Ovary (tissue), 9 donors: ENCODE results near the gene STT3B. TPM values are rescaled to one million over a fixed set of nuclear protein-coding genes. Genes with fewer than 3 reads are reported as not detected.
"Not testable (repeated sequence)": the region's sequence is repeated elsewhere in the genome, so short reads cannot be mapped to it uniquely, and the experiment has no call there.

Source experiments
- DNase-seq, 5 donors: peaks; one replicate each; pipeline ENCODE4 v3.0.0-alpha.2; 2019 to 2020
- H3K27ac ChIP-seq, 2 donors: fragments of 200-600 bp; one replicate each; pipeline versions ENCODE4 v1.5.1 to v1.8.0; 2019 to 2022
- H3K27me3 ChIP-seq: fragments of 200-600 bp; one replicate; pipeline ENCODE4 v1.8.0; 2022
- H3K36me3 ChIP-seq: fragments of 200-600 bp; sonication (generic); one replicate; pipeline ENCODE4 v1.5.1; 2019
- H3K4me1 ChIP-seq: one replicate; pipeline ENCODE4 v1.8.1; 2013; ENCODE audit warnings: mild to moderate bottlenecking, moderate library complexity; ENCODE audit not compliant: insufficient read depth
- H3K4me3 ChIP-seq: fragments of 200-600 bp; sonication (generic); one replicate; pipeline ENCODE4 v1.5.1; 2017
- H3K9me3 ChIP-seq, 2 donors: fragments of 200-600 bp in 1 of 2; sonication (generic) in 1 of 2; one replicate each; pipeline versions ENCODE4 v1.5.1 to v1.8.1; 2013 to 2019; ENCODE audit warnings: mild to moderate bottlenecking in 1 of 2, moderate library complexity in 1 of 2
- EP300 ChIP-seq: sonication (generic); formaldehyde crosslinking; IDR thresholded peaks from one replicate; pipeline ENCODE4 v1.6.1; 2017; ENCODE audit warnings: antibody characterized with exemption
- POLR2A ChIP-seq: fragments of 450-650 bp; IDR thresholded peaks from one replicate; pipeline ENCODE4 v1.6.1; 2017; ENCODE audit warnings: antibody characterized with exemption, mild to moderate bottlenecking, moderate library complexity
- WGBS, 3 donors: extraction: QIAGEN DNeasy Blood & Tissue Kit in 1 of 3; methylation state at CpG; one replicate each; pipeline versions ENCODE4 v1.1.5 to v1.1.7; 2013 to 2017; 5-methylcytosine and 5-hydroxymethylcytosine counted together
- intact Hi-C, 4 donors: fragments of 100-400 bp; cut with DNase I; formaldehyde crosslinking; loops; one replicate each; pipeline versions ENCODE4 v1.11.0 to v1.15.1; 2022 to 2023
- polyA plus RNA-seq, 2 donors: library from polyadenylated mRNA; stranded (reverse); fragments of 200-250 nt in 1 of 2; fragments of 350-450 nt in 1 of 2; fragmentation: Illumina TruSeq in 1 of 2; extraction: RNeasy Lipid Tissue Mini Kit (QIAGEN cat#74804) in 1 of 2; gene quantifications; one replicate each; pipeline ENCODE4 v1.2.3, GENCODE V29; 2013 to 2014
- total RNA-seq, 7 donors: library from RNA; depleted of rRNA in 2 of 7; stranded (reverse); fragments of >200 nt in 2 of 7; fragmentation: NEBNext Ultra II Directional in 3 of 7; extraction: Animal tissue kit (Norgen Biotek cat#: 25700) in 3 of 7; gene quantifications; one replicate each; pipeline versions ENCODE4 v1.1.0 to v1.2.4, GENCODE V29; 2016 to 2023
- TF ChIP-seq, protein P1 (sequence below), 3 donors: fragments of 450-650 bp in 2 of 3; fragments of 200-600 bp in 1 of 3; IDR thresholded peaks; one replicate each; pipeline versions ENCODE4 v1.5.1 to v1.8.0; 2016 to 2022; ENCODE audit warnings: antibody characterized with exemption in 3 of 3, mild to moderate bottlenecking in 1 of 3
- donor health status: DM: no; HTN: no; CAD: no; lungs with moderate emphysema.
- donor health status: DM: no; HTN: no; CAD: no.
- donor health status: Bipolar disorder and iron deficiency.
- donor health status: DM: yes; HTN: yes; CAD: no.
- donor health status: DM: no; HTN: no; CAD: no.
- donor health status: DM: yes; HTN: yes; CAD: no.

The STT3B gene
- total and polyA plus RNA-seq, 9 donors: 79.8 to 233 (median 137) TPM

GRCh38 chr3:31503456-31503855 is 29.3 kb upstream of the STT3B start:
- Histone ChIP-seq H3K9me3 (no peaks in the 10 kb centered on the region), H3K27ac (no peak overlapping the region), H3K36me3 (no peaks in the 10 kb centered on the region), H3K4me1 (no peaks in the 10 kb centered on the region), H3K4me3 (no peak overlapping the region), H3K27me3 (no peaks in the 10 kb centered on the region)
- DNase-seq: no peak
- 62 to 70% (median 66%) methylated on average over 4 of the region's 4 CpGs for WGBS, 3 donors
- intact Hi-C loops: no loop called here
- TF ChIP-seq POLR2A: no peak
- TF ChIP-seq, protein P1, sequence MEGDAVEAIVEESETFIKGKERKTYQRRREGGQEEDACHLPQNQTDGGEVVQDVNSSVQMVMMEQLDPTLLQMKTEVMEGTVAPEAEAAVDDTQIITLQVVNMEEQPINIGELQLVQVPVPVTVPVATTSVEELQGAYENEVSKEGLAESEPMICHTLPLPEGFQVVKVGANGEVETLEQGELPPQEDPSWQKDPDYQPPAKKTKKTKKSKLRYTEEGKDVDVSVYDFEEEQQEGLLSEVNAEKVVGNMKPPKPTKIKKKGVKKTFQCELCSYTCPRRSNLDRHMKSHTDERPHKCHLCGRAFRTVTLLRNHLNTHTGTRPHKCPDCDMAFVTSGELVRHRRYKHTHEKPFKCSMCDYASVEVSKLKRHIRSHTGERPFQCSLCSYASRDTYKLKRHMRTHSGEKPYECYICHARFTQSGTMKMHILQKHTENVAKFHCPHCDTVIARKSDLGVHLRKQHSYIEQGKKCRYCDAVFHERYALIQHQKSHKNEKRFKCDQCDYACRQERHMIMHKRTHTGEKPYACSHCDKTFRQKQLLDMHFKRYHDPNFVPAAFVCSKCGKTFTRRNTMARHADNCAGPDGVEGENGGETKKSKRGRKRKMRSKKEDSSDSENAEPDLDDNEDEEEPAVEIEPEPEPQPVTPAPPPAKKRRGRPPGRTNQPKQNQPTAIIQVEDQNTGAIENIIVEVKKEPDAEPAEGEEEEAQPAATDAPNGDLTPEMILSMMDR (IDR thresholded peaks at IDR 0.05): no peak

DNA sequence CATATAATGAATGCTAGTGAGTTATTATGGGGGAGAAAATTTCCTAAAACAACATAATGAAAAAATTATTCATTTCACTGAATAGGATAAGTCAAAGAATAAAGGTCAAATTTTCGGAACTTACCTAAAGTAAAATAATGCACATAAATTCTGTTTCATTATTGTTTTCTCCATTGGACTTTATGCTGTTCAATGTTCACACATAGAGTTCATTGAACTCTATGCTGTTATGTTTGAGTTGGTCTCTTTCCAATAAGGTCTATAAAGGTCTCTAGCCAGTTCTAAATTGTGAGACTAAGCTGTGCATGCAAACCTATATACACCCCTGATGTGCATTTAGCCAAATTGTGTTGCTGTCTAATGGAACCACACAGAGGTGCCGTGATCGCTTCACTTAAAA is 28.5 kb upstream of the STT3B start:
- H3K4me1 ChIP-seq: no peaks in the 10 kb centered on the region
- no peaks in the 10 kb centered on the region for H3K27me3 ChIP-seq
- no peak overlapping the region for H3K27ac ChIP-seq
- WGBS, 3 donors: 96 to 97% (median 96%) methylated on average over 3 of the region's 3 CpGs
- no peak overlapping the region for H3K4me3 ChIP-seq
- H3K36me3 ChIP-seq: no peaks in the 10 kb centered on the region
- no peaks in the 10 kb centered on the region for H3K9me3 ChIP-seq
- DNase-seq: no peak
- intact Hi-C loops: no loop called here
- TF ChIP-seq POLR2A: no peak
- TF ChIP-seq, protein P1 (IDR thresholded peaks at IDR 0.05): no peak
- no peak for TF ChIP-seq EP300

DNA sequence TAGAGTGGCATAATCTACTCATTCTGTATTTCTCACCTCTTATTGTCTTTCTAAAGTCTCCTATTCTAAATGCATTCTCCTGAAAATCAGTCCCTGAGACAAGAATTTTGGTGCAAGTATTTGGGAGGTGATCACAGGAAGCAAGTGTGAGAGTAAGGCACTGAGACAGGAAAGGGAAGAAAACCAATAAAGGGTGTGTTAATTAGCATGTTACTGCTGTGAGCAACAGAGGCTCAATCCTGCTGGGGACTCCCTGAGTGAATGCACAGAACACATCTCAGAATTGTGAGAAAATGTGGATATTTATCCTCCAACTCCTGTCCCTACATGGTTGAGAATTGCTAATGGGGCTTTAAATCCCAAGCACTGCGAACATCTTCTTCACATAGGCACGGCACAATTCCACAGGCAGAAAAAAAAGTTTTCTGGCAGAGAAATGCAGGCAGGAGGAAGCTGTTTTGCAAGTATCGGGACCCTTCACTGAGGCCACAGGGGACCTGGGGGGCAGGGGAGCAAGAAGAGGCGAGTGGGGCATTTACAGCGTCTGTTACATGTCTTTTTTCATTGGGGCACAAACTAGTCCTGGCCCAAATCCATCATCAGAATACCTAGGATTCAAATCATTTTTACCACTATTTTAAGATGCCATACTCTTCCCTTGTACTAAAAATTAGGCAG is 27.2 kb upstream of the STT3B start:
- DNase-seq: no peak
- H3K9me3 ChIP-seq: no peaks in the 10 kb centered on the region
- no peak overlapping the region for H3K4me3 ChIP-seq
- intact Hi-C loops: no loop called here
- 50 to 69% (median 52%) methylated on average over 5 of the region's 5 CpGs for WGBS, 3 donors
- H3K36me3 ChIP-seq: no peaks in the 10 kb centered on the region
- H3K4me1 ChIP-seq: no peaks in the 10 kb centered on the region
- no peak overlapping the region for H3K27ac ChIP-seq
- TF ChIP-seq EP300 (no peak), POLR2A (no peak)
- TF ChIP-seq, protein P1 (IDR thresholded peaks at IDR 0.05): no peak
- H3K27me3 ChIP-seq: no peaks in the 10 kb centered on the region

DNA sequence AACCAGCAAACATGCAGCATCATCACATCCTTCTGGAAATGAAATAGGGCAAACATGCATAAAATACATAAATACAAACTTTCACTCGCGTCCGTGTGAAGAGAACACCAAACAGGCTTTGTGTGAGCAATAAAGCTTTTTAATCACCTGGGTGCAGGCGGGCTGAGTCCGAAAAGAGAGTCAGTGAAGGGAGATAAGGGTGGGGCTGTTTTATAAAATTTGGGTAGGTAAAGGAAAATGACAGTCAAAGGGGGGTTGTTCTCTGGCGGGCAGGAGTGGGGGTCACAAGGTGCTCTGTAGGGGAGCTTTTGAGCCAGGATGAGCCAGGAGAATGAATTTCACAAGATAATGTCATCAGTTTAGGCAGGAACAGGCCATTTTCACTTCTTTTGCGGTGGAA is 26.2 kb upstream of the STT3B start:
- H3K9me3 ChIP-seq, H3K4me1 ChIP-seq, DNase-seq, H3K4me3 ChIP-seq, H3K27me3 ChIP-seq, intact Hi-C loops, H3K27ac ChIP-seq, H3K36me3 ChIP-seq: not testable (repeated sequence)
- WGBS, 3 donors: 78 to 92% (median 89%) methylated on average over 7 of the region's 7 CpGs

DNA sequence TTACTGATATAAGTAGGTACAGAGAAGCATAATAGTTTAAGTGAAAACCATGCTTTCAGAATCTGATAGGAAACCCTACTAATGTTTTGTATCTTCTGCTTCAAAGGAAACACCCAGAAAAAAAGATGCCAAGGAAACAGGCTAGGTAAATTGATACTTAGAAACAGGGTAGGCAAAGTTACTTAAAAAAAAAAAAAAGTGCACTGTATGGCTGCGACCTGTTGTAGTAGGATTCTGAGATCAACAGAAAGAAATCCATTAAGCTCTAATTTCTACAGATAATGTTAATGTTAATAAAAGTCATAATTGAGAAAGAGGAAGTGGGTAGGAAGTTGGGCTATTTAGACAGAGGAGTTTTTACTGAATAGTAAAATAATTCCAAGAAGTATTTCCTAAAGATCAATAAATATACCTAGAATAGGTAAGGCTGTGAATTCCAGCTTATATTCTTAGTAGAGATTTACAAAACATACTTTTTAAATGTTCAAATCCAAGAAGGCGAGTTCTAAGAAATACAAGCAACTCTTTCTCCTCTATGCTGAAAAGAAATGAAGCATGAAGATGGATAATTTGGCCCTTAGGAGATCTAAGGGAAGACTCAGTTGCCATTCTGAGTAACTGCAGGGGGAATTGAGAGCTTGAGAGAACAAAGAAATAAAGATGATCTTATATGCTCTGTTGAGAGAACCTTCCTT is 24.1 kb upstream of the STT3B start:
- Histone ChIP-seq H3K27ac (no peak overlapping the region), H3K4me1 (no peaks in the 10 kb centered on the region), H3K36me3 (no peaks in the 10 kb centered on the region), H3K4me3 (no peak overlapping the region), H3K27me3 (no peaks in the 10 kb centered on the region), H3K9me3 (no peaks in the 10 kb centered on the region)
- WGBS, 3 donors: 94 to 95% (median 95%) methylated on average over 2 of the region's 2 CpGs
- no peak for TF ChIP-seq EP300
- TF ChIP-seq, protein P1 (IDR thresholded peaks at IDR 0.05): no peak
- TF ChIP-seq POLR2A: no peak
- intact Hi-C loops: no loop called here
- no peak for DNase-seq
